GM18909 (cell line): ENCODE results near the gene SHOC2.
"Not testable (repeated sequence)": the region's sequence is repeated elsewhere in the genome, so short reads cannot be mapped to it uniquely, and the experiment has no call there.

Experiments
- ATAC-seq: cut with Tn5 transposase; IDR thresholded peaks from one replicate; pipeline ENCODE4 v1.9.1; 2021; ENCODE audit warnings: mild to moderate bottlenecking; ENCODE audit not compliant: unreplicated experiment, poor library complexity

The SHOC2 gene

GRCh38 chr10:110900983-110901382, 18.4 kb upstream of the SHOC2 start:
- no peak for ATAC-seq

GRCh38 chr10:110901954-110902819, 17.2 kb upstream of the SHOC2 start:
- ATAC-seq: no peak

- ATAC-seq: peak; percentile 63
Observed at GRCh38 chr10:110903280-110904278, 15.8 kb upstream of the SHOC2 start.

- no peak for ATAC-seq
Observed at GRCh38 chr10:110910138-110910537, 9.3 kb upstream of the SHOC2 start.

- ATAC-seq: no peak
Observed at GRCh38 chr10:110912374-110912773, 7.0 kb upstream of the SHOC2 start.

- no peak for ATAC-seq
Observed at GRCh38 chr10:110914431-110914830, 5.0 kb upstream of the SHOC2 start.

GRCh38 chr10:110915035-110915434, 4.4 kb upstream of the SHOC2 start:
- no peak for ATAC-seq

- ATAC-seq: not testable (repeated sequence)
Observed at GRCh38 chr10:110915600-110915999, 3.8 kb upstream of the SHOC2 start.

- no peak for ATAC-seq
Observed at GRCh38 chr10:110916554-110917346, 2.7 kb upstream of the SHOC2 start.

GRCh38 chr10:110918269-110918642, 1.1 kb upstream of the SHOC2 start:
- ATAC-seq: no peak

GRCh38 chr10:110918643-110919348, 608 bp upstream of the SHOC2 start, which contains the start of gene BBIP1:
Gene BBIP1, minus strand, starts transcription at chr10:110919180. Its CDS starts 1,023 bp downstream, at chr10:110918157.
- peak; percentile 84 for ATAC-seq

- peak; percentile 33 for ATAC-seq
Observed at GRCh38 chr10:110919971-110920881, 822 bp downstream of the SHOC2 start.

GRCh38 chr10:110923856-110924493, 4.6 kb downstream of the SHOC2 start:
- peak; percentile 26 for ATAC-seq

GRCh38 chr10:110927461-110927860, 8.1 kb downstream of the SHOC2 start:
- no peak for ATAC-seq

GRCh38 chr10:110931769-110932381, 12.5 kb downstream of the SHOC2 start:
- ATAC-seq: no peak

- no peak for ATAC-seq
Observed at GRCh38 chr10:110932505-110933180, 13.2 kb downstream of the SHOC2 start.

GRCh38 chr10:110936757-110937156, 17.4 kb downstream of the SHOC2 start:
- no peak for ATAC-seq
